H1 (cell line): ENCODE results near the gene WNK4. TPM values are rescaled to one million over a fixed set of nuclear protein-coding genes. Genes with fewer than 3 reads are reported as not detected.

Experiments used
- BACH1 ChIP-seq: IDR thresholded peaks from 2 replicates; pipeline ENCODE4 v1.6.1; 2012; ENCODE audit warnings: low read length, improper control_type of control experiment
- CTBP2 ChIP-seq: IDR thresholded peaks from 2 replicates; pipeline ENCODE4 v1.7.0; 2011; ENCODE audit warnings: borderline replicate concordance, mild to moderate bottlenecking, moderate library complexity, mixed read lengths, low read length; ENCODE audit not compliant: insufficient read depth, insufficient read length
- GABPA ChIP-seq: IDR thresholded peaks from 2 replicates; pipeline ENCODE4 v1.6.1; 2011; ENCODE audit warnings: mild to moderate bottlenecking, low read length, moderate library complexity, borderline replicate concordance; ENCODE audit not compliant: insufficient read depth
- JUN ChIP-seq: IDR thresholded peaks from 2 replicates; pipeline ENCODE4 v1.6.1; 2011; ENCODE audit warnings: low read depth, mild to moderate bottlenecking, improper control_type of control experiment, low read length
- POU5F1 ChIP-seq: IDR thresholded peaks from 2 replicates; pipeline ENCODE4 v1.6.1; 2011; ENCODE audit warnings: low read depth, mild to moderate bottlenecking, low read length, moderate library complexity
- SUZ12 ChIP-seq: fragments of 200-600 bp; sonication (generic); IDR thresholded peaks from 2 replicates; pipeline ENCODE4 v1.6.1; 2012; ENCODE audit warnings: mild to moderate bottlenecking, inconsistent platforms, low read length, moderate library complexity, mixed read lengths
- polyA plus RNA-seq, 7 experiments: library from polyadenylated mRNA; depleted of rRNA in 3 of 7; stranded (reverse) in 5 of 7; unstranded in 2 of 7; fragments of >200 nt in 5 of 7; fragments of 200-250 nt in 2 of 7; gene quantifications; 1 replicate in 5 of 7; 2 replicates in 1 of 7; 4 replicates in 1 of 7; pipeline versions ENCODE4 v1.2.1 to v1.2.3, GENCODE V29; 2011 to 2013; ENCODE audit warnings: missing spikeins in 2 of 7, mixed read lengths in 2 of 7
- total RNA-seq: library from RNA; stranded (reverse); fragmentation: NEBNext Ultra II Directional; extraction: Animal tissue kit (Norgen Biotek cat#: 25700); gene quantifications from 2 replicates; pipeline ENCODE4 v1.2.1, GENCODE V29; 2021

Gene WNK4
- total and polyA plus RNA-seq, 2 of the 8 experiments (the other 6 are each of a cell fraction or from before 2014, with no cell fraction given): 0.21 to 1.7 TPM

GRCh38 chr17:42759982-42760651 is 20.3 kb upstream of the WNK4 start (continued):
- TF ChIP-seq BACH1 (no peak), JUN (no peak), CTBP2 (no peak), POU5F1 (no peak), SUZ12 (peak; percentile 36; the same call in 1 of the 2 replicates), GABPA (no peak)
- TF ChIP-seq, all 59 proteins: peak for 2
